Measurements from ENCODE around the gene DNASE1L1.

DNASE1L1 gene

DNA sequence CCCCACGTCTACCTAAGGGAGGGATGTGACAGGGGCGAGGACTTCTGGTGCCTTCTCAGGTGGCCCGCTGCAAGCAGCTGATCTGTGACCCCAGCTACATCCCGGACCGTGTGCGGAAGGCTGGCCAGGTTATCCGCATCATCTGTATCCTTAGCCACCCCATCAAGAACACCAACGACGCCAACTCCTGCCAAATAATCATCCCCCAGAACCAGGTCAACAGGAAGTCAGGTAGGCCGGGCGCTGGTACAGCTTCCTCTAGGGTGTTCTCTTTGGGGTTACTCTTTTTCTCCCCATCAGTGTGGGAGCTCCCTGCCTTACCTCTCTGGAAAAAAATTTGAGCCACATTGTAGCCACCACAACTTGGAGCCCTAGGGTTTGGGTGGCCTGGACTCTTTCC is 32.5 kb upstream of the DNASE1L1 start:
- no peaks in the 10 kb centered on the region for H3K9me3 Mint-ChIP-seq
- peaks cover 15% of the 10 kb centered on the region for H3K4me1 Mint-ChIP-seq
- no peak for DNase-seq
- H3K27me3 Mint-ChIP-seq: no peaks in the 10 kb centered on the region
- H3K4me3 Mint-ChIP-seq: no peak overlapping the region
- no peak for ATAC-seq
- peaks cover 5% of the 10 kb centered on the region for H3K36me3 Mint-ChIP-seq (ENCODE audit: low read depth)
- H3K27ac Mint-ChIP-seq: no peak overlapping the region

GRCh38 chrX:154440623-154441357 is 31.7 kb upstream of the DNASE1L1 start:
- peaks cover 5% of the 10 kb centered on the region for H3K36me3 Mint-ChIP-seq (ENCODE audit: low read depth)
- H3K27me3 Mint-ChIP-seq: no peaks in the 10 kb centered on the region
- no peak overlapping the region for H3K4me3 Mint-ChIP-seq
- peaks cover 18% of the 10 kb centered on the region for H3K4me1 Mint-ChIP-seq
- ATAC-seq: no peak
- H3K9me3 Mint-ChIP-seq: no peaks in the 10 kb centered on the region
- H3K27ac Mint-ChIP-seq: no peak overlapping the region
- no peak for DNase-seq

GRCh38 chrX:154439841-154440240 is 30.8 kb upstream of the DNASE1L1 start:
- ATAC-seq (no peak), DNase-seq (no peak)
- Mint-ChIP-seq H3K36me3 (ENCODE audit: low read depth) (peaks cover 5% of the 10 kb centered on the region), H3K4me3 (no peak overlapping the region), H3K4me1 (peaks cover 18% of the 10 kb centered on the region), H3K27me3 (no peaks in the 10 kb centered on the region), H3K9me3 (no peaks in the 10 kb centered on the region), H3K27ac (no peak overlapping the region)

DNA sequence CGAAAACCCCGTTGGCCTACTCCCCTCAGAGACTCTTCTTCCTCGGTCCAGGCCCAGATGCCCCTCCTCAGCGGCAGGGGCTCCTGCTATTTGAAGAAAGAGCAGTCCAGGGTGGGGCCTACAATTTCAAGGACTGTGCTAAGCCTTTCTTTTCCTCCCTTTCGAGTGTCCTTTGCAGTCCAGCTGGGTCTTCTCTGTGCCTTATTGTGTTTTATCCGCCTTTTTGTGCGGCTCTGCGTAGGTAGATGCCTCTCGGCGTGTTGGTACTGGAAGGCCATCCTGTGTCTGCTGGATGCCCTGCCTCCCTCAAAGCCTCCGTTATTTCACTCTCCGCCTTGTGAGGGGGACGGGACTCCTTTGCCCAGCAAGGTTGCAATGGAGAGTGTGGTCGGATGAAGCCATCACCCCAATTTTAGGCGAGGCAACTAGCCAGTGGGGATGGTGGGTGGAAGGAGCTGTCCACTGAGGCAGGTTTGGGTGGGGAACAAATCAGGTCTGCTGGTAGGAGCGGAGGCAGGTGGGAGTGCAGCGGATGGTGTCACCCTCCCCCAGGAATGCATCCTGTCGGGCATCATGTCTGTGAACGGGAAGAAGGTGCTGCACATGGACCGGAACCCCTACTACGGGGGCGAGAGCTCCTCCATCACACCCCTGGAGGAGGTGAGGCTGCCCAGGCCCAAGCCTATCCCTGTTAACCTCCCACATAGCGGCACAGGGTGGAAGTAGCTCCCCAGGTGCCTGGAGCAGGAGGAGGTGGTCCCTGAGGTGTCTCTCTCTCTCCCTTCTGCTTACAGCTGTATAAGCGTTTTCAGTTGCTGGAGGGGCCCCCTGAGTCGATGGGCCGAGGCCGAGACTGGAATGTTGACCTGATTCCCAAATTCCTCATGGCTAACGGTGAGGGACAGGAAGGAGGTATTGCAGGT is 29.2 kb upstream of the DNASE1L1 start:
- Mint-ChIP-seq H3K4me1 (peaks cover 15% of the 10 kb centered on the region), H3K27ac (peak overlapping the region; percentile 79), H3K36me3 (ENCODE audit: low read depth) (peaks cover 5% of the 10 kb centered on the region), H3K27me3 (no peaks in the 10 kb centered on the region), H3K4me3 (peak overlapping the region; percentile 81), H3K9me3 (no peaks in the 10 kb centered on the region)
- ATAC-seq: no peak
- DNase-seq: no peak

GRCh38 chrX:154436983-154437752 is 28.1 kb upstream of the DNASE1L1 start, which contains the start of gene GDI1:
Gene GDI1, plus strand, starts transcription at chrX:154437154. Its CDS starts 101 bp downstream, at chrX:154437255.
- H3K4me3 Mint-ChIP-seq: peak within 1 kb of the TSS; percentile 81
- peaks cover 15% of the 10 kb centered on the region for H3K4me1 Mint-ChIP-seq
- H3K27me3 Mint-ChIP-seq: no peaks in the 10 kb centered on the region
- DNase-seq: peak; percentile 63
- H3K9me3 Mint-ChIP-seq: no peaks in the 10 kb centered on the region
- peak; percentile 16 for ATAC-seq
- H3K27ac Mint-ChIP-seq: peak within 1 kb of the TSS; percentile 85
- H3K36me3 Mint-ChIP-seq (ENCODE audit: low read depth): peaks cover 5% of the 10 kb centered on the region

DNA sequence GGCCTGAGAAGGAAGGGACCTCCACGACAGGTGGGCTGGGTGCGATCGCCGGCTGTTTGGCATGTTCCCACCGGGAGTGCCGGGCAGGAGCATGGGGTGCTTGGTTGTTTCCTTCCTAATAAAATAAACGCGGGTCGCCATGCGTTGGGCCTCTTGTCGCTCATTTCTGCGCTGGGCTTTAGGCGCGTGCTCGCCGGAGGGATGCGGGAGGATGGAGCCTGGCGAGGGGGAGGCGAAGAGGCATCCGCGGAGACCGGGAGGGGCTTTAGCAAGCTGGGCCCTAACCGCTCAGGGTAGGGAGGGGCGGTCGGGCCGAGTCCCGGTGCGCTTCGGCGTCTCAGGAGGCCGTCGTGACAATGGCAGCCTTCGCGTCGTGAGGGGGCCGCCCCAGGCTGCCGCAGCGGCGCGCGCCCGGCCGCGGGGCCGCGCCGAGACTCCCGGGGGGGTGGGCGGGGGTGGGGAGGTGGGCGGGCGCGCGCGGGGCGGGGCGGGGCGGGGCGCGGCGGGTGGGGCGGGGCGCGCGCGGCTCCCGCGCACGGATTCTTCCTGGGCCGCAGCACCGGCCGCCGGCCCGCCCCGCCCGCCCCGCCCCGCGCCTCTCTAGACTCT is 27.4 kb upstream of the DNASE1L1 start:
- Mint-ChIP-seq H3K36me3 (ENCODE audit: low read depth) (peaks cover 3% of the 10 kb centered on the region), H3K4me1 (peaks cover 14% of the 10 kb centered on the region), H3K27ac (peak overlapping the region; percentile 85), H3K4me3 (peak overlapping the region; percentile 75), H3K27me3 (no peaks in the 10 kb centered on the region), H3K9me3 (no peaks in the 10 kb centered on the region)
- ATAC-seq (peak; percentile 68), DNase-seq (peak; percentile 42)

DNA sequence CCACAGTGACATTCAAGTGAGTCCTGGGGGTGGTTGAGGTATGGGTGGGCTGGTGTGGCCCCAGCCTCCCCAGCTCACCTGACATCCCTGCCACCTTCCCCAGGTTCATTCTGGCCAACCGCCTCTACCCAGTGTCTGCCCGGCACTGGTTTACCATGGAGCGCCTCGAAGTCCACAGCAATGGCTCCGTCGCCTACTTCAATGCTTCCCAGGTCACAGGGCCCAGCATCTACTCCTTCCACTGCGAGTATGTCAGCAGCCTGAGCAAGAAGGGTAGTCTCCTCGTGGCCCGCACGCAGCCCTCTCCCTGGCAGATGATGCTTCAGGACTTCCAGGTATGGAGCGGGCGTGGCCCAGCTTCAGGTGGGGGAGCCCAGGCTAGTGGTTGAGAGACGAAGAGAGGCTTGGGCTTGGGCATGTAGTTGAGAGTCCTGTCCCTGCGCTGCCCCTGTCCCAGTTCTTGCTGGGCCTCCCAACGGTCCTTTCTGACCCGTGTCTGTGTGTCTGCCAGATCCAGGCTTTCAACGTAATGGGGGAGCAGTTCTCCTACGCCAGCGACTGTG is 26.2 kb upstream of the DNASE1L1 start:
- peaks cover 19% of the 10 kb centered on the region for H3K4me1 Mint-ChIP-seq
- H3K4me3 Mint-ChIP-seq: no peak overlapping the region
- no peak for DNase-seq
- H3K27me3 Mint-ChIP-seq: no peaks in the 10 kb centered on the region
- no peak overlapping the region for H3K27ac Mint-ChIP-seq
- ATAC-seq: no peak
- no peaks in the 10 kb centered on the region for H3K36me3 Mint-ChIP-seq (ENCODE audit: low read depth)
- H3K9me3 Mint-ChIP-seq: no peaks in the 10 kb centered on the region

DNA sequence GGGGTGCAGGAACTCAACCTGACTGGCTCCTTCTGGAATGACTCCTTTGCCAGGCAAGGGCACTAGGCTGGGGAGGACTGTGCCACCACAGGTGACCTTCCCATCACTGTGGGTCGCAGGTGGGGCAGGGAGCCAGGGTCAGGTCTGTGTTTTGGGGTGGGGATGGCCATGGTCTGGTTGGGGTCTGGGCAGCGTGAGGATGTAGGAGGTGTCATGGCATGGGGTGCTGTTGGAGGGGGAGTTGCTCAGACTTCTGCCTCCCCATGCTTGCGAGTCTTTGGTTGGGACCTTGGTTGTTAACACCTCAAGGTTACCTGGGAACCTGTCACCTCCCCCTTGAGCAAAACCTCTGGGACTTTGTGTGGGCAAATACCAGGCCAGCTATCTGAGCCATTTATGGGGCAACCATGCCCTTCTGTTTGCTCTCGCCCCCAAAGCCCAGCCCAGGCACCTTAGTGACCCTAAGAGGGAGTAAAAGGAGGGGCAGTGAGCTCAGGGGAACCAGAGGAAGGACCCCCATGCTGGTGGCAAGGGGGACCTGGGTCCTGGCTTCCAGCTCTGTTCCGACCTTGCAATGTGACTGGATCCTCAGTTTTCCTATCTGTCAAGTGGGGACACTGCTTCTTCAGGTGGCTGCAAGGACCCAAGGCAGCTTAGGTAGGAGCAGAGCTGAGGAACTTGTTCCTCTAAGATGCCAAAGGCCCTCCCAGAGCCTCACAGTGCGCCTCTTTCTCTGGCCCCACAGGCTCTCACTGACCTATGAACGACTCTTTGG is 25.5 kb upstream of the DNASE1L1 start:
- H3K36me3 Mint-ChIP-seq (ENCODE audit: low read depth): no peaks in the 10 kb centered on the region
- no peak overlapping the region for H3K27ac Mint-ChIP-seq
- no peaks in the 10 kb centered on the region for H3K9me3 Mint-ChIP-seq
- DNase-seq: no peak
- no peak for ATAC-seq
- no peak overlapping the region for H3K4me3 Mint-ChIP-seq
- H3K4me1 Mint-ChIP-seq: peaks cover 23% of the 10 kb centered on the region
- no peaks in the 10 kb centered on the region for H3K27me3 Mint-ChIP-seq

DNA sequence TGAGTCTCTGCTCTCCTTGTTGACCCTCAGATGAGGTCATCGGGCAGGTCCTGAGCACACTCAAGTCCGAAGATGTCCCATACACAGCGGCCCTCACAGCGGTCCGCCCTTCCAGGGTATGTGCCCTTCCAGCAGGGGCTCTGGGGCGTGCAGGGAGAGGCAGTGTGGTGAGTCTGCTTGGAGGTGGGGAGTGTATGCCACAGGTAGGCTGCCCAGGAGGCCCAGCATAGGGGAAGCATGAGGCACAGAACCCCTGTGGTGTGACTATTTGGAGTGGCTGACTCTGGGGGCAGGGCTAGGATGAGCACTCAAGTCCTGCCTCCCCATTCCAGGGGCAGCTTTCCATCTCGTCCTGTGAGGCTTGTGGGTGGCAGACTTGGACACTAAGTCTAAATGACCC is 24.6 kb upstream of the DNASE1L1 start:
- H3K27me3 Mint-ChIP-seq: no peaks in the 10 kb centered on the region
- DNase-seq (no peak), ATAC-seq (no peak)
- no peak overlapping the region for H3K27ac Mint-ChIP-seq
- no peak overlapping the region for H3K4me3 Mint-ChIP-seq
- H3K9me3 Mint-ChIP-seq: no peaks in the 10 kb centered on the region
- no peaks in the 10 kb centered on the region for H3K36me3 Mint-ChIP-seq (ENCODE audit: low read depth)
- peaks cover 28% of the 10 kb centered on the region for H3K4me1 Mint-ChIP-seq

GRCh38 chrX:154432210-154432609 is 23.2 kb upstream of the DNASE1L1 start:
- DNase-seq (no peak), ATAC-seq (no peak)
- Mint-ChIP-seq H3K27me3 (no peaks in the 10 kb centered on the region), H3K36me3 (ENCODE audit: low read depth) (no peaks in the 10 kb centered on the region), H3K27ac (no peak overlapping the region), H3K4me1 (peaks cover 31% of the 10 kb centered on the region), H3K9me3 (no peaks in the 10 kb centered on the region), H3K4me3 (no peak overlapping the region)

GRCh38 chrX:154431341-154431740 is 22.3 kb upstream of the DNASE1L1 start:
- Mint-ChIP-seq H3K9me3 (no peaks in the 10 kb centered on the region), H3K4me1 (peaks cover 32% of the 10 kb centered on the region), H3K27me3 (no peaks in the 10 kb centered on the region), H3K27ac (no peak overlapping the region), H3K36me3 (ENCODE audit: low read depth) (no peaks in the 10 kb centered on the region), H3K4me3 (no peak overlapping the region)
- DNase-seq (no peak), ATAC-seq (no peak)

DNA sequence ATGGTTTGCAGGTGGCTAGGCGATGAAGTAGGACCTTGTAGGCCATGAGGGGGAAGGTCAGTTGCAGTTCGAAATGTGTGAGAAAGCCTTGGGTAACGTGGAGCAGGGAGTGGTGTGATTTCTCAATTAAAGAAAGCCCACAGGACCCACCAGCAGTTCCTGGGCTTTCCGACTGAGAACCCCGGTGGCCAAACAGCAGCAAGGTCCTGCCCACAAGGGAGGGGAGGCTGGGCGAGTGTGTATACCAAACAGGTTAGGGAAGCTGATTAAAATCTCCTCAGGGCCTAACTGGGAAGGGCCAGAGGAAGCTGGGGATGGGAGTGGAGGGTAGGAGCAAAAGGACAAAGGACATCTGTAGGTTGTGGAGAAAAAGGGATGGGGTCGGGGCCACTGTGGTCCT is 21.9 kb upstream of the DNASE1L1 start:
- no peaks in the 10 kb centered on the region for H3K36me3 Mint-ChIP-seq (ENCODE audit: low read depth)
- peak overlapping the region; percentile 36 for H3K27ac Mint-ChIP-seq
- DNase-seq (no peak), ATAC-seq (no peak)
- no peaks in the 10 kb centered on the region for H3K27me3 Mint-ChIP-seq
- H3K4me3 Mint-ChIP-seq: no peak overlapping the region
- no peaks in the 10 kb centered on the region for H3K9me3 Mint-ChIP-seq
- peaks cover 27% of the 10 kb centered on the region for H3K4me1 Mint-ChIP-seq

- H3K27ac Mint-ChIP-seq: peak overlapping the region; percentile 36
Observed at GRCh38 chrX:154430479-154430878, 21.4 kb upstream of the DNASE1L1 start.

More at GRCh38 chrX:154430479-154430878, 21.4 kb upstream of the DNASE1L1 start:
- DNase-seq: no peak
- H3K36me3 Mint-ChIP-seq (ENCODE audit: low read depth): no peaks in the 10 kb centered on the region
- no peaks in the 10 kb centered on the region for H3K27me3 Mint-ChIP-seq
- peak overlapping the region; percentile 26 for H3K4me3 Mint-ChIP-seq
- peaks cover 26% of the 10 kb centered on the region for H3K4me1 Mint-ChIP-seq
- H3K9me3 Mint-ChIP-seq: no peaks in the 10 kb centered on the region
- no peak for ATAC-seq
